Ureter (tissue), 1 donor: ENCODE measurements around the gene VWA5B1. TPM values are rescaled to one million over a fixed set of nuclear protein-coding genes. Genes with fewer than 3 reads are reported as not detected.

Experiments used
- DNase-seq: peaks from one replicate; pipeline ENCODE4 v3.0.0-alpha.2; 2020; ENCODE audit warnings: low spot score
- total RNA-seq: library from RNA; stranded (reverse); gene quantifications from one replicate; pipeline ENCODE4 v1.2.4, GENCODE V29; 2023
- donor health status: DM: yes; HTN: yes; CAD: no.

The VWA5B1 gene
- total RNA-seq, 1 donor from 2014 or later: 41.9 TPM

- DNase-seq: no peak
Observed at GRCh38 chr1:20321573-20321972, 30.9 kb downstream of the VWA5B1 start.

DNA sequence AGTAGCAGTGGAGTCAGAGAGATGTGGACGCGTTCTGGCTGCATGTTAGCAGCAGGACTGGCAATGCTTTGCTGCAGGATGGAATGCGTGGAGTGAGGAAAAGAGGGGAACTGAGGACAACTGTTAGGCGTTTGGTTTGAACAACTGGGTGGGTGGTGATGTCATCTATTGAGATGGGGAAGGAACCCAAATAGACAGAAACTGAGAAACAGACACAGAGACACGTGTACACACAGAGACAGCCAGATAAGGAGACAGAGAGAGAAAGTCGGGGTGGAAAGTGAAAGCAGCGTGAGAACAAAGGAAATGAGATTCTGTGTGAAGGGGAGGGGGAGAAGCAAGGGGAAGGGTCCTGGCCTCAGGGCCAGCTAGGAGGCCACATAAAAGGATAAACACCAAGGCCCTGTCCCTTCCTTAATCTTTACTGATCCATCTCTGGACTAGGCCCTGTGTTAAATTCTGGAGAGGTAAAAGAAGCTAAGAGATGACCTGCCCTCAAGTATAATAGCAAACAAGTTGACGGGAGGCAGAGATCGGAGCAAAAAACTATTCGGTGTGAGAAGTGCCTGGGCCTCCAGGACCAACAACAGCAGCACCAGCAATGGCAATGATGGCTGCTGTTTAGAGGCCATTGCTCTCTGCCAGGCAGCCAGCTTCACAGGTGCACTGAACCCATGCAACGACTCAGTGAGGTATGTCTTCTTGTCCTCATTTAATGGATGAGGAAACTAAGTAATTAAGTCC is 31.6 kb downstream of the VWA5B1 start:
- DNase-seq: no peak

DNA sequence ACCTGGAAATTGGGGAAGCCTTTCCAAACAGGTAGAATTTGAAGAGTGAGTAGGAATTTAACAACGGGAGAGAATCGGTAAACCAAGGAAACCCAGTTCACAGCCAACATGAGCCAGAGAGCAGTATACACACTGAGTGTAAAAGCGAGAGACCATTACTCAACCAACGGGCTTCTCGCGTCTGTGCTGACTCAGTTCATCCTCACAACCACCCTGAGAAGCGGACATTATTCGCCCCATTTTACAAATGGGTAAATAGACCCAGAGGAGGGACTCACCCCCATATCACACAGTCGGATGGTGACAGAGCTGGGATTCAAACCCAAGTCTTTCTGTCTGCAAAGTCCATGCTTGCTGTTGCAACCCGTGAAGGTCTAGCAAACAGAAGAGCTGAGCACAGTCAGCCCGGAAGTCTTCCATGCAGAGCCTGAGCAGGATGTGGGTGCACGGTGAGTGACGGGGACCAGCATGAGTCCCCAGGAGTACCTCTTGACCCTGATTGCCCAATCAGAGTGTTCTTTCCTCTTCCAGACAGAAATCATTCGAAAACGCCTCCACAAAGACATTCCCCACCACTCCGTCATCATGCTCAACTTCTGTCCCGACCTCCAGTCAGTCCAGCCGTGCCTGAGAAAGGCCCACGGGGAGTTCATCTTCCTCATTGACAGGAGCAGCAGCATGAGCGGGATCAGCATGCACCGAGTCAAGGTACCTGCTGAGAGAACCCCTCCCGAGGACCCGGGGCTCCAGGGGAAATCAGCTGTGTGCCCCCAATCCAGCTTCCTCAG is 32.3 kb downstream of the VWA5B1 start:
- DNase-seq: no peak

DNA sequence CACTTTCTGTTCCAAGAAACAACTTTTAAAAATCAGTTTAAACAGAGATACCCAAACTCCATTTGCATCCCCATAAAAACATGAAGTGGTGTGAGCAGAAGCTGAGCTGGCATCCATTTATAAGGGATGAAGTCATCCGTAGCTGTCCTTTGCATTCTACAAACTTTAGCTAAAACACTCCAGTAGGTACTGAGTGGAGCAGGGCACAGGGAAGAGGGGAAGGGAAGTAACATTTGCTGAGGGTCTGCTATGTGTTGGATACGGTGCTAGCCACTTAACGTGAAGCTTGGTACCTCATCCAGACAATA is 32.9 kb downstream of the VWA5B1 start:
- no peak for DNase-seq

DNA sequence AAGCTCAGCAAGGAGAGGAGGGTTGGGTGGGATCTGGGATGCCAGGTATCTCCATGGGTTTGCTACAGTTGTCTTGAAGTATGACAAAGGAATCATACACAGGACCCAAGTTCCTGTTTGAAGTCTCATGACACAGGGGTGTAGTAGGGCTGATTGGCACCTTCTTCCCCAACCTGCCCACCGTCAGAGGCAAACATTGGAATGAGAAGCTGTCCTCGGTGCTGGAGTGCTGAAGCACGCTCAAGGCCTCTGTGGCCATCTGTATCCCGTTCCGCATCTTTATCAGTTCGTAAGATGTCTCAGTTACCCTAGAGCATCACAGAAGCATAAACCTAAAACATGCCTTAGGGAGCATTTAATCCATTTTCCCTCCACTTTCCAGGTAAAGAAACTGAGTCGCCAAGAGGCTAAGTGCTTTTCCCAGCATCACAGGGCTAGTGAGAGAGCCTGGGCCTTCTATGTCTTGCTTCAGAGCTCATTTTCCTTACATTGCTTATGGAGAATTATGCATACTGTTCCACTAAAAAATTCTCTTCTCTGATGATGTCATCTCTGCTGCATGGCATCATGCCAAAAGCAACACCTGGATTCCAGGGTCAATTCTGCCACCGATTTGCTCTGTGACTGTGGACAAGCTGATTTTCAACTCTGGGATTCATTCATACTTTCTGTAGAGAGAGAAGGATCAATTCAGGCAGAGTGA is 34.2 kb downstream of the VWA5B1 start:
- no peak for DNase-seq

DNA sequence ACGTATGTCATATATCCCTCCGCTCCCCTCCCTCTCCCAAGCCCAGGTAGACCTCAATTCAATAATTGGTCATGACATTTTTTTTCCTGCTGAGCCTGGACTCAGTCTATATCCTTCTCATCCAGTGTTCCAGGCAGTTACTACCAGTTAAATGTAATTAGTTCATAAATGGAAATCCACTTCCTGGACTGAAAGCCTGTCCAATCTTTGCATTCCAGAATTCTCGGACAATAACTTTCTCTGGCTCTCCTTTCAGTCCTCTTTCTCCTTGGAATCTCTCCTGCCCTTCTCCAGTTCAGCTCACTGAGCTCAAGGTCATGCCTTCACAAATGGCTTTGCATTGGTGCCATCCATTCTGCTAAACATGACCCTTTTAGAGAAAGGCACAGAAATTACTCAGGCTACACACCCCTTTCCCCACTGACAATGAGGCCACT is 34.8 kb downstream of the VWA5B1 start:
- no peak for DNase-seq

DNA sequence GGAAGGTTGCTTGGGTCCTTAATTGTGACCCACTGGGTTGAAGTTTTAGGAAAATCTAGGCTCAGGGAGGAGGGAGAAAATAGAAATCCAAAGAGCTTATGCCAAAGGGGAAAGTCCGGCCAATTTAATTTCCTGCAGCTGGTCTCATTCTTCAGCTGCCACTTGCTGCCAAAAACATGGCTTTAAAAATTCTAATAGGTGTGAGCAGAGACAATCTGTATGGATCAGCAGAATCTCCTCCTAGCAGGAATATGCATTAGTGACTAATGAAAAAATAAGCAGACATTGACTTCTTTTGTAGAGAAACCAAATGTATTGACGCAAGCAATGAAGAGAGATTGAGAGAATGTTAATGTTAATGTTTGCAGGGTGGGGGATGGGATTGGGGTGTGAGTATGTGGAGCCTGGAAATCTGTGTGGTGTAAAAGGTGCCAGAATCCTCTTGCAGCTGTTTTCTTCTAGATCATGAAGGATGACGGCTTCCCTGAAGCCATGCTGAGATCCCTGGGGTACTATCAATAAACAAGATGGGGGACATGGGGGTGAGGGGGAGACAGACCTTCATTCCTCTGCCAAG is 35.3 kb downstream of the VWA5B1 start:
- DNase-seq: no peak

DNA sequence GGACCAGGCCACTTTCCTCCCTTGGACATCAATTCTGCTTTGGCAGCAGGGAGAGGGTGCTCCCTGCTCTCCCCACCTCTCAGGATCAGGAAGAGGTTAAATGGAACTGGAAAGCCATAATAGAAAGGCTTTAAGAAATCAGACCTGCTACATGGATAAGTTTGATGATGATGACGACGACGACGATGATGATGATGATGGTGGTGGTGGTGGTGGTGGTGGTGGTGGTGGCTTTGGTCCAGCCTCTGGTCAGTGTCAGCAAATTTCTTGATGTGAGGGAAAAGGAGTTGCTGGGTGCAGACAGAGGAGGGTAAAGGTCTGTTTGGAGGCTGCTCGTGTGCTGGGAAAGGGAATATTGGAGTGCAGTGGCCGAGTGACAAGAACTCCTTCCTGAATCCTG is 36.8 kb downstream of the VWA5B1 start:
- DNase-seq: no peak

DNA sequence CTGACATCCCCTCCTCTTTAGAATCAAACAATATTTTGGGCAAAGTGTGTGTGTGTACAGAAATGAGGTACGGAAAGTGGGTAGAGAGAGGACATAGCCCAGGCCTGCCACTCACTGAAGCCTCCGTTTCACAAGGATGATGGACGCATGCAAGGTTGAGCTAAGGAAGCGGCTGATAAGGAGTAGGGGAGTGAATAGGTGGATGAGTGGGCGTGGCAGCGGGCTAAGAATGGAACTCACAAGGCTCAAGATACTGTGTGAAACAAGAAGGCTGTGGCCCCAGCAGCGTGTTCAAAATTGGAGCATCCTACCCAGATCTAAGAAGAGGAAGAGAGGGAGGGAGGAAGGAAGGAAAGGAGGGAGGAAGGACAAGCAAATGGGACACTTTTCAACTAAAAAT is 37.5 kb downstream of the VWA5B1 start:
- no peak for DNase-seq

GRCh38 chr1:20329793-20330542 is 39.3 kb downstream of the VWA5B1 start:
- DNase-seq: no peak

GRCh38 chr1:20334103-20334502 is 43.4 kb downstream of the VWA5B1 start:
- DNase-seq: no peak

- no peak for DNase-seq
Observed at GRCh38 chr1:20336105-20336605, 45.5 kb downstream of the VWA5B1 start.

- DNase-seq: no peak
Observed at GRCh38 chr1:20337581-20337980, 46.9 kb downstream of the VWA5B1 start.

DNA sequence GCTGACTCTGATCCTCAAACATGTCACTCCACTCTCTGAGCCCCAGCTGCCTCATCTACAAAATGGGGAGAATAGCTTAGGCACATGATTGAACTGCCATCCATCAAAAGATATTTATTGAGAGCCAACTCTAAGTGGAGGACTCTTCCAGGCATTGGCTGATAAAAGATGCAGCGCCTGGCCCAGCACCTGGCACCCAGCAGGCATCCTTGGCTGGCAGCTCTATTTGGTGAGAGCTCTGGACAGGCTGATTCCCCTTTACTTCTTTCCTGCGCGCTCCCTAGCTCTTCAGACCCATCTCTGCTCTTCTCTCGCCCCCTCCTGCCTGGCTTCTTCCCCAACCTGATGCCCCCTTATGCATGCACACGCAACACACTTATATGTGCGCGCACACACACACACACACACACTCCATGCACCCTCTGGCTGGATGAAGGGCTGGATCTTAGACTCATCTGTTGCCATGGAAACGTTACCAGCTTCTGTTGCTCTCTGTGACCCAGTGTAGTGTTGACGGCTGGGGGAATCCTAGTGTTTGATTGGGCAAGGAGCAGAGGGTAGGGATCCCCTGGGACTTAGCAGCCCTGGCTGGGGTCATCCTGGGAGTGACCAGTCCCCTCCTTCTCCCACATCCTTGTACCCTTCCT is 49.3 kb downstream of the VWA5B1 start:
- no peak for DNase-seq

DNA sequence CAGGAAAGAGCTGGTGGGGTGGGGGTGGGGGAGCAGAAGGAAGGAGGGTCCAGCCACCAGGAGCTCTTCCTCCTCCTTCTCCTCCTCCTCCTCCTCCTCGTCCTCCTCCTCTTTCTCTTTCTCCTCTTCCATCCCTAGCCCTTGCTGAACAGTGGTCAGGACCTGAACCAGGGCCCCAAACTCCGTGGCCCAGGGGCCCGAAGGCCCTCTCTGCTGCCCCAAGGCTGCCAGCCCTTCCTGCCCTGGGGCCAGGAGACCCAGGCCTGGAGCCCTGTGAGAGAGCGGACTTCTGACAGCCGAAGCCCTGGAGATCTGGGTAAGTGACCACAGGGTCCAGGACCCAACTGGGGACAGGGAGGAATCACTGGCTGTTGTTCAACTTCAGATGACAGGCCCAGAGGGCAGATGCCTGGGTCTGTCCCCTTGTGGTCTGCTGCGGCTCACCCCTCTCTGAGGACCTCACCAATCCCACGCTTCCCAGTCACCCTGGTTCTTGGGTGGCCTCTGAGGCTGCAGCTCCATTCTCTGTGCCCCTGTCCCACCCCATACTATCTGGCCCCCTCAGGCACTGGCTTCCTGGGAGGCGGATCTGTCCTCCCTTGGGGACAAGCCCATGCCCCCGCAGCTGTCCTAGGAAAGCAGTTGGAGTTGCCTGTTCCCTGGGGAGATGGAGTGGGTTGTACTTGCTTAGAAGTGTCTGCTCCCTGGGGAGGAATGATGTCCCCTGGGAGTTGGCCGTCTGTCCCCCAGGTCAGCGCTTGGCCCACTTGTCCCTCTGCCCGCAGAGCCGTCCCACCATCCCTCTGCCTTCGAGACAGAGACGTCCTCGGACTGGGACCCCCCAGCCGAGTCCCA is 51.8 kb downstream of the VWA5B1 start:
- no peak for DNase-seq

DNA sequence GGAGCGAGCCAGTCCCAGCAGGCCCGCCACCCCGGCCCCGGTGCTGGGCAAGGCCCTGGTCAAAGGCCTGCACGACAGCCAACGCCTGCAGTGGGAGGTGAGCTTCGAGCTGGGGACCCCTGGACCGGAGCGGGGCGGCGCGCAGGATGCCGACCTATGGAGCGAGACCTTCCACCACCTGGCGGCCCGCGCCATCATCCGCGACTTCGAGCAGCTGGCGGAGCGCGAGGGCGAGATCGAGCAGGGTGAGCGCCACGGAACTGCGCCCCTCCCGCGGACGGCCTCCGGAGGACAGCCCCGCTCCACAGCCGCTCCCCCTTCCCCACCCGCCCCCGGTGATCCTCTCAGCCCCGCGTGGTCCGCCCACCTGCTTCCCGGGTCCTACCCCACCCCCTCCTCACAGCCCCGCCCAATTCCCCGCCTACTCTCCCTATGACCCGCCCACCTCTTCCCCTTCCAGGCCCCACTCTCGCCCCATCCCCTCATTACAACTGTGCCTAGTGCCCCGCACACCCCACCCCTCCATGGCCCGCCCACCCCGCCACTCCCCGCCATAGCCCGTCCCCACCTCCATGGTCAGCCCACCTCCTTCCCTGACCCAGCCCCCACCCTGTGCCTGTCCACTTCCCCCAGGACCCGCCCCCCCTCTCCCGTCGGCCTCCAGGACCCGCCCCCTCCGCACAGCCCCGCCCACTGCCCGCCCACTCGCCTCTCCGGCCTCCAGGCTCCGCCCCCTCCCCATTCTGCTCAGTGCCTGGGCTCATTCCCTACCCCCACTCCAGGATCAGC is 52.7 kb downstream of the VWA5B1 start:
- DNase-seq: no peak

DNA sequence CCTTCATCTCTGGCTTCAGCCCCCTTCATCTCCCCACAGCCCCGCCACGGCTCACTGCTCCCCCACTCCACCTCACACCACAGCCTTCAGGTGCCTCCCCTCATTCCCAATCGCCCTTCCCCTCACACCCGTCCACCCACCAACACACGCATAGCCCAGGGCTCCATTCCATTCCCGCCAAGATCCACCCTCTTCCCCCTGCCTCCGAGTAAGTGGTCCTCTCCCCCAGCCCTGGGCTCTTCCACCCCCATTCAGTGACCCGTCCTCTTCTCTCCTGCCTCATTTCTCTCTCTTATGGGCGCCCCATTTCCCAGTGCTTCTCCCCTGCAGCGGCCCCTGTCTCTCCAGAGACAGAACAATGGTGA is 53.2 kb downstream of the VWA5B1 start:
- no peak for DNase-seq

DNA sequence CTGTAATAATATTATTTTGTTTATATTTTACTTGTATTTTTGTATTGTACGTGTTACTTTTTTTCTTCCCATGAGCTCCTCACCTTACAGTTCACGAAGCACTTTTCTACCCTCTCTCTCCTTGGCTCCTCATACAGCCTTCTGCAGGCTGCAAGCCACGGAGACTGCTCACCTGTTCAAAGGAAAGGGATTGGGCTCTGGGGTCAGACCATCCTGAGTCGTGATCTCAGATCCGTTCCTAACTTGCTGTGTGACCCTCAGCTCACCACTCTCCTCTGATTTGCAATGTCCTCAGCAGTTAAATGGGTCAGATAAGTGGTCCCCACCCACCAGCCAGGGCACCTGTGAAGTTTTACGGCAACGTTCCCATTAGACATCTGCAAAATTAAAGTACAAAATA is 54.1 kb downstream of the VWA5B1 start:
- no peak for DNase-seq

DNA sequence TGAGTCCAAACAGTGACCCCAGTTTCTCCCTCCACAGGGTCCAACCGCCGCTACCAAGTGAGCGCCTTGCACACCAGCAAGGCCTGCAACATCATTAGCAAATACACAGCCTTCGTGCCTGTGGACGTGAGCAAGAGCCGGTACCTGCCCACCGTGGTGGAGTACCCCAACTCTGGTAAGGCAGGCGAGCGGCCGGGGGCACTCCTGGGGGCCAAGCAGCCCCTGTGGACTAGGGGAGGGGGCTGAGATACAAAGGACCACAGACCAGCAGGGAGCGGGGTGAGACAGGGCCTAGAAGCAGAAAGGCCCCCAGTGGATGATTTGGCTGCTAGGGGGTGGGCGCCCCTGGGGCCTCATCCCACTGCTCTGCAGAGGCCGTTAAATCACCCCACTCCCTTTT is 54.7 kb downstream of the VWA5B1 start:
- DNase-seq: no peak
